ENCODE measurements around the gene PHF12.

DNA sequence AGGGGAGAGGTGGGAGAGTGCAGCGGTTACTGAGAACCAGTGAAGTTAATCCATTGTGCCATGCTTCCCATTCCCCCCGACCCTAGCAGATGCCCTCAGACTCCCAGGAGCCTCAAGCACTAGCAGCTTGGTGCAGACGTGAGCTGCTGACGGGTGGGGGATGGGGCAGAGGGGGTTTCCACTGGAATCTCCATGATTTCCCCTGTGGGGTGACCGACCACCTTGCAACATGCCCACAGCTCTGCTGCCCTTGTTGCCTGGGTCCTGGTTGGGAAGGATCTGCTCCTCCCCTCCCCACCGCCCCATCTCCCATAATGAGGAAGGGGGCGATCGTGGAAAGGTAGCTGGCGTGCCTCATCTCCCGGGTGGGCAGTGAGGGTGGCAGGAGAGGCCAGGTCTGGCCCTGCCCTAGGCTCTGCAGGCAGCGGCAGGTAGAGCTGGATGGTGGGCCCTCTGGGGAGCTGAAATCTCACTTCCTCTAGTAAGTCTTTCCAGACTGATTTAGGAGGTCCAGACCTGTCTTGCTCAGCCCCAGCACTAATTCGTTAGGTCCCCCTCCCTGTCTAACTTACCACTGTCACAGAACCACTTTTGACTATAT, 63.3 kb downstream of the PHF12 start:
- TF ChIP-seq YY1 (IDR thresholded peaks at IDR 0.05; ENCODE audit: insufficient read depth, insufficient read length) = no peak
- TF ChIP-seq ZNF274 (IDR thresholded peaks at IDR 0.05; ENCODE audit: low read depth, low read length) = no peak
- no peak for TF ChIP-seq SUZ12 (IDR thresholded peaks at IDR 0.05; ENCODE audit: extremely low read depth, insufficient read depth, insufficient read length)
